Coronary artery (tissue), 2 donors: ENCODE measurements around the gene GAL3ST2.

Experiments
- DNase-seq: peaks from one replicate; pipeline ENCODE4 v3.0.0-alpha.2; 2017; ENCODE audit warnings: low spot score
- H3K27ac ChIP-seq, 2 donors: fragments of 200-600 bp; sonication (generic); one replicate each; pipeline ENCODE4 v1.5.1; 2016 to 2019
- H3K4me3 ChIP-seq: fragments of 200-600 bp; sonication (generic); 2 replicates; pipeline ENCODE4 v1.5.1; 2016; ENCODE audit warnings: mild to moderate bottlenecking, moderate library complexity
- TF ChIP-seq, protein P1 (sequence below): fragments of 200-600 bp; sonication (generic); IDR thresholded peaks from one replicate; pipeline ENCODE4 v1.5.1; 2019; ENCODE audit warnings: antibody characterized with exemption

Gene GAL3ST2

DNA sequence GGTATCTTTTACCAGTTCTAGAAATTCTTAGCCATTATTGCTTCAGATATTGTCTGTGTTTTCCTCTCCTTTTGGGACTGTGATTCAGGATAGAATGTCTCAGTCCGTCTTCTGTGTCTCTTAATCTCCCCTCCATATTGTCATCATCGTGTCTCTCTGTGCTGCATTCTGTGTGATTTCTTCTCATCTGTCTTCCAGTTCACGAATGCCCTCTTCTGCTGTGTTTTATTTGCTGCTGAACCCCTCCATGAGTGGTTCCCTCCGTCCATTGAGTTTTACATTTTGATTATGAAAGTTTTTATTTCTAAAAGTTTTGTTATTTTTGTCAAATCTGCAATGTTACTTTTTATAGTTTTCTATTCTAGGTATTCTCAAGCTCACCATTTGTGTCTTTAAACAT, 30.5 kb upstream of the GAL3ST2 start:
- DNase-seq = no peak
- Histone ChIP-seq H3K4me3 (no peak overlapping the region), H3K27ac (no peak overlapping the region)
- TF ChIP-seq, protein P1, sequence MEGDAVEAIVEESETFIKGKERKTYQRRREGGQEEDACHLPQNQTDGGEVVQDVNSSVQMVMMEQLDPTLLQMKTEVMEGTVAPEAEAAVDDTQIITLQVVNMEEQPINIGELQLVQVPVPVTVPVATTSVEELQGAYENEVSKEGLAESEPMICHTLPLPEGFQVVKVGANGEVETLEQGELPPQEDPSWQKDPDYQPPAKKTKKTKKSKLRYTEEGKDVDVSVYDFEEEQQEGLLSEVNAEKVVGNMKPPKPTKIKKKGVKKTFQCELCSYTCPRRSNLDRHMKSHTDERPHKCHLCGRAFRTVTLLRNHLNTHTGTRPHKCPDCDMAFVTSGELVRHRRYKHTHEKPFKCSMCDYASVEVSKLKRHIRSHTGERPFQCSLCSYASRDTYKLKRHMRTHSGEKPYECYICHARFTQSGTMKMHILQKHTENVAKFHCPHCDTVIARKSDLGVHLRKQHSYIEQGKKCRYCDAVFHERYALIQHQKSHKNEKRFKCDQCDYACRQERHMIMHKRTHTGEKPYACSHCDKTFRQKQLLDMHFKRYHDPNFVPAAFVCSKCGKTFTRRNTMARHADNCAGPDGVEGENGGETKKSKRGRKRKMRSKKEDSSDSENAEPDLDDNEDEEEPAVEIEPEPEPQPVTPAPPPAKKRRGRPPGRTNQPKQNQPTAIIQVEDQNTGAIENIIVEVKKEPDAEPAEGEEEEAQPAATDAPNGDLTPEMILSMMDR = no peak

GRCh38 chr2:241748468-241749256, 28.0 kb upstream of the GAL3ST2 start:
- no peak overlapping the region for H3K27ac ChIP-seq
- no peak overlapping the region for H3K4me3 ChIP-seq
- no peak for DNase-seq
- TF ChIP-seq, protein P1 = no peak

DNA sequence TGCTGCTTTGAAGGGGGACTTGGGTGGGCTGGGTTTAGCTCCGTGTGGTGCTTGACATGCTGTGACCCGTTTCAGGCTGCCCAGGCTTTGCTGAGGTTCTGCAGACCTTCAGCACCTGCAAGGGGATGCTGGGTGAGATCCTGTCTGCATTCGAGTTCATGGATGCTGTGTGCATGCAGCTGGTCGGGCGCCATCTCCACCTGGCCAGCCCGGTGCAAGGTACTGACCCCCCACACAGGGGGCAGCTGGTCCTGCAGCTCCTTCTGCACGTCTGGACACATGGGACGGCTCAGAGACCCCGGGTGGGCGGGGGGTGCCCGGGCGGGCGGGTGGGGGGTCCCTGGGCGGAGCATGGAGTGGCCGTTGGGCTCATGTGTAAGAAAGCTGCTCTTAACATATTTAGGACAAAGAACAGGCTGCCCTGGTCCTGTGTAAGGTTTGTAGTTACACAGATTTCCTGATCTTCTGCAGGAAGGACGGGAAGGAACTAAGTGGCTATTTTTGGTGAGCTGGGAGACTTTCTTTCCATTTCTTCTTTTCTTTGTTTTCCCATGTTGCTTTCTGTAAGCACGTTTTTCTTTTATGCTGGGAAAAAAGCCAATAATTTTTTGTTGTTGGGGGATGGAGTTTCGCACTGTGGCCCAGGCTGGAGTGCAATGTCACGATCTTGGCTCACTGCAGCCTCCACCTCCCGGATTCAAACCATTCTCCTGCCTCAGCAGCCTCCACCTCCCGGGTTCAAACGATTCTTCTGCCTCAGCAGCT, 26.4 kb upstream of the GAL3ST2 start:
- TF ChIP-seq, protein P1 = no peak
- peak overlapping the region in 1 of 2 donors; percentile 7 for H3K27ac ChIP-seq

DNA sequence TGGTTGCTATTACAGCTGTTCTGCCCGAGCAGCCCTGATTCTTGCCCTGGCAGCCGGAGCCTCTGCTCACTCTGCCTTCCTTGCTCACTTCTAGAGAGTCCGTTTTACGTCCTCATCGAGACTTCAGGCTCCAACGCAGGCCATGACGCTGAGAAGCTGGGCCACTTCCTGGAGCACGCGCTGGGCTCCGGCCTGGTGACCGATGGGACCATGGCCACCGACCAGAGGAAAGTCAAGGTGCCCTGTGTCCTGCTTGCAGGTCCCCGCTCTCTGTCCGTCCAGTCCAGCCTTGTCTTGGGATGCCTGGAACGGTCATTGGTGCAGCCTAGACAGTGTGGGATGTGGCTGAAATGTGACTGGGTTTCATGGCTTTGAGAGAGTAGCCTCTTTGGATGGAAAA, 25.5 kb upstream of the GAL3ST2 start:
- Histone ChIP-seq H3K27ac (peak overlapping the region in 1 of 2 donors; percentile 7), H3K4me3 (no peak overlapping the region)
- TF ChIP-seq, protein P1 = no peak
- DNase-seq = no peak

More for the DNA sequence above, 26.4 kb upstream of the GAL3ST2 start:
- no peak overlapping the region for H3K4me3 ChIP-seq
- no peak for DNase-seq

DNA sequence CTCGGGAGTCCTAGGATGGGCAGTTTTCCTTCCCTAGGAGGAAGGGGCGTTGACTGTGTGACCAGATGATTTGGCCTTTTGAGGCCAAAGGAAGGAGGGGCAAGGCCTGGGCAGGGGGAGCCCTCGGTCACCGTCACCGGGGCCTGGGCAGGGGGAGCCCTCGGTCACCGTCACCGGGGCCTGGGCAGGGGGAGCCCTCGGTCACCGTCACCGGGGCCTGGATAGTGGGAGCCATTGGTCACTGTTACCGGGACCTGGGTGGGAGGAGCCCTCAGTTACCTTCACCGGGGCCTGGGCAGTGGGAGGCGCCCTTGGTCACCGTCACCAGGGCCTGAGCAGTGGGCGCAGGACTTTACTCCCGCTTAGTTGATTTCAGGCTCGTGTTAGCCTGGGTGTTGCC, 24.8 kb upstream of the GAL3ST2 start:
- TF ChIP-seq, protein P1 = no peak

DNA sequence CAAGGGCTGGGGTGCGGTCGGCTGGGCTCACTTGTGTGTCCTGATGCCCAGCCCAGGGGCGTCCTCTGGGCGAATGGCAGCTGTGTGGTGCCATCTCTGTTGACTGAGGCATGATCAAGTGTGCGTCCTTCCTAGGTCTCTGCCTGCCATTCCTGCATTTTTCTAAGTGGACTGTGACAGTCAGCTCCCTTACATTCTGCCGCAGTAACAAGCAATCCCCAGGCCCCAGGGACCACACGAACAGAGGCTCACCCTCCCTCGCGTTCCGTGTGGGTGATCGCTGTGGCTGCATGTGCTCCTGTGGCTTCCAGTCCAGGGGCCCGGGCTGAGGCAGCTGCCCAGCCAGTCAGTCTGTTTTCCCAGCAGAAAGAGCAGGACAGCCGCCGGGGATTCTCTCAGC, 24.4 kb upstream of the GAL3ST2 start:
- DNase-seq = no peak
- TF ChIP-seq, protein P1 = no peak
- H3K4me3 ChIP-seq = no peak overlapping the region
- no peak overlapping the region for H3K27ac ChIP-seq

More for the DNA sequence above, 24.8 kb upstream of the GAL3ST2 start:
- Histone ChIP-seq H3K27ac (no peak overlapping the region), H3K4me3 (no peak overlapping the region)
- DNase-seq = no peak
